GM12864 (cell line): ENCODE data around the gene NANOGP8.

Experiments used
- DNase-seq: peaks from one replicate; pipeline ENCODE4 v3.0.0-alpha.2; 2011; ENCODE audit warnings: low read depth
- H3K4me3 ChIP-seq: 2 replicates; pipeline ENCODE4 v1.5.1; 2011; ENCODE audit warnings: mild to moderate bottlenecking, low read depth, low read length, control low read depth
- TF ChIP-seq, protein P1 (sequence below): IDR thresholded peaks from 2 replicates; pipeline ENCODE4 v1.5.1; 2011; ENCODE audit warnings: low read depth, mild to moderate bottlenecking, moderate library complexity, low read length, control low read depth, inconsistent platforms; ENCODE audit errors: missing control alignments

The NANOGP8 gene

GRCh38 chr15:35121611-35122359 lies 36.7 kb upstream of the NANOGP8 start:
- TF ChIP-seq, protein P1, sequence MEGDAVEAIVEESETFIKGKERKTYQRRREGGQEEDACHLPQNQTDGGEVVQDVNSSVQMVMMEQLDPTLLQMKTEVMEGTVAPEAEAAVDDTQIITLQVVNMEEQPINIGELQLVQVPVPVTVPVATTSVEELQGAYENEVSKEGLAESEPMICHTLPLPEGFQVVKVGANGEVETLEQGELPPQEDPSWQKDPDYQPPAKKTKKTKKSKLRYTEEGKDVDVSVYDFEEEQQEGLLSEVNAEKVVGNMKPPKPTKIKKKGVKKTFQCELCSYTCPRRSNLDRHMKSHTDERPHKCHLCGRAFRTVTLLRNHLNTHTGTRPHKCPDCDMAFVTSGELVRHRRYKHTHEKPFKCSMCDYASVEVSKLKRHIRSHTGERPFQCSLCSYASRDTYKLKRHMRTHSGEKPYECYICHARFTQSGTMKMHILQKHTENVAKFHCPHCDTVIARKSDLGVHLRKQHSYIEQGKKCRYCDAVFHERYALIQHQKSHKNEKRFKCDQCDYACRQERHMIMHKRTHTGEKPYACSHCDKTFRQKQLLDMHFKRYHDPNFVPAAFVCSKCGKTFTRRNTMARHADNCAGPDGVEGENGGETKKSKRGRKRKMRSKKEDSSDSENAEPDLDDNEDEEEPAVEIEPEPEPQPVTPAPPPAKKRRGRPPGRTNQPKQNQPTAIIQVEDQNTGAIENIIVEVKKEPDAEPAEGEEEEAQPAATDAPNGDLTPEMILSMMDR: no peak
- DNase-seq: no peak

GRCh38 chr15:35120173-35120572 lies 35.1 kb upstream of the NANOGP8 start:
- H3K4me3 ChIP-seq: no peak overlapping the region
- no peak for DNase-seq
- TF ChIP-seq, protein P1: no peak

More at GRCh38 chr15:35121611-35122359, 36.7 kb upstream of the NANOGP8 start:
- H3K4me3 ChIP-seq: no peak overlapping the region

DNA sequence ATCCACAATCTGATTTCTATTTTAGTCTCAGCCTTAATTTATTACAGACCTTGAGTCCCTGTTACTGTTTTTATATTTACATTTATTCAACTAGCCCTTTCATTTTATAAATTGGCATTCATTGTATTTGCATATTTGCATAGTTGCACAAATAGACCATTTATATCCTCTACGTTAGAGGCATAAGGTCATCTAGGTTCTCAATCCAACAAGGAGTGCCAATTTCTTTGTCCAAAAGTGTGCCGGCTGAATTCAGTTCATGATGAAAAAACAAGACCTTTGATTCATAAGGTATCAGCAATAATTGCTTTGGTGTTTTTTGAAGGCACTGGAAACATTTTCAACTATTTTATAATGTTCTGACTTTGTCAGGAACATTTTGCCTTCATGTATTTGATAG lies 33.9 kb upstream of the NANOGP8 start:
- H3K4me3 ChIP-seq: no peak overlapping the region
- DNase-seq: no peak
- TF ChIP-seq, protein P1: no peak

DNA sequence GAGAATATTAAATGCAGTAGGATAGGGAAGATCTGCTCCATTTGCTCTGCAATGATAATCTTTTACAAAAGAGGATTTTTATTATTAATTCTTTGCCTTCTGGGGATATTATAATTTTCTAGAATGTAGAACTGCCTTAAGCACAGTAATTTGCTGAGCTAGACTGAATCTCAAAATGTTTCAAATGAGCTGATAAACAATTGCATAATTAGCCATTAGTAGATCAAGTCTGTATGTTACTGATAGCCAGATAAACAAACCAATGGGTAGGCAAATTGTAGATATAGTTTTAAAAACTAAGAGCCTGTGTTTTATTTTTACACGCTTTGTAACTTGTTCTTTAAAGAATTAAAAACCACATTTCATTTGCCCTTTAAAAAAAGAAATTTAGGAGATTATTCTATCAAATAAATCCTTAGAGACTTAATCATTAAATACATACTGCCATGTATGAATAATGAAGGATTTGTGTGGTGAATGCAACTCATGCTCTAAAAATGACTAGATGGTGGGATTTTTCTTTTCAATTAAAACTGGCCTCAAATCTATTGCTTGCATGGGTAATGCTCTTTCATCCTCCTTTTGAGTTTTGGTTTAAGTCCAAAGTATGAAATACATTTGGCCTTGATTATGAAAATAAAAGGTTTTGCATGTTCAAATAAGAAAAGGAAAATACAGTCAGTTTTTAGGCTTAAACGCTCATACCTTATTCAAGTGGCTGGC lies 32.6 kb upstream of the NANOGP8 start:
- DNase-seq: no peak
- no peak overlapping the region for H3K4me3 ChIP-seq
- TF ChIP-seq, protein P1: no peak

GRCh38 chr15:35115155-35115725 lies 30.1 kb upstream of the NANOGP8 start:
- TF ChIP-seq, protein P1: no peak
- no peak overlapping the region for H3K4me3 ChIP-seq
- DNase-seq: no peak

DNA sequence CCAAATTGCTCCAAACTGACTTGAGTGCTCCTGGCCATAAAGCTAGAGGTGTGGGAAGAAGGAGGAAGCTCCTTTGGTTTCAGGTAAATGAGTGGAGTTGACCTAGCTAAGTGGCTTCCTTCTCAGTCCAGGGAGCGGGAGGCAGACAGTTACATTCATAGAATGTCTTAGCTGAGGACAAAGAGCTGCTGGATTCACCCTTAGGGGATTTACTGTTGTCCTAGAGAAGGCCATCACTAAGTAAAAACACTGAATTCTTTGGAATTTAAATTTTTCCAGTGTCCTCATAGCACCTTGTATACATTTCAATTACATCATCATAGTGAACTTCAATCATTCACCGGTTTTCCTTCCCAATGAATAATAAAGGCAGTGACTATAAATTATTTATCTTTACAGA lies 27.3 kb upstream of the NANOGP8 start:
- H3K4me3 ChIP-seq: no peak overlapping the region
- TF ChIP-seq, protein P1: no peak

GRCh38 chr15:35111861-35112260 lies 26.8 kb upstream of the NANOGP8 start:
- no peak for DNase-seq
- TF ChIP-seq, protein P1: no peak
- no peak overlapping the region for H3K4me3 ChIP-seq

More for the DNA sequence above, 27.3 kb upstream of the NANOGP8 start:
- no peak for DNase-seq
